OCI-LY3 (cell line): ENCODE results near the gene PLEK2.

Source experiments
- H2AFZ ChIP-seq: fragments of 200-600, 300-600 bp; shearing (Covaris generic); 2 replicates; pipeline ENCODE4 v1.6.0; 2014; ENCODE audit warnings: antibody characterized with exemption, low read depth, low read length
- H3K27ac ChIP-seq: fragments of 200-600, 300-600 bp; sonication (generic); 2 replicates; pipeline ENCODE4 v1.5.1; 2014; ENCODE audit warnings: mild to moderate bottlenecking, low read length, moderate library complexity, mixed read lengths
- H3K27me3 ChIP-seq: fragments of 200-600, 300-600 bp; sonication (generic); 2 replicates; pipeline ENCODE4 v1.6.1; 2014; ENCODE audit warnings: low read depth, low read length, mixed read lengths
- H3K36me3 ChIP-seq: fragments of 200-600, 300-600 bp; sonication (generic); replicated peaks from 2 replicates; pipeline ENCODE3; 2014; ENCODE audit warnings: low read depth, low read length, mixed read lengths
- H3K4me1 ChIP-seq: fragments of 300-600, 200-600 bp; sonication (generic); 2 replicates; pipeline ENCODE4 v1.6.1; 2014; ENCODE audit warnings: low read length, mixed read lengths
- H3K4me2 ChIP-seq: fragments of 200-600, 300-600 bp; sonication (generic); 2 replicates; pipeline ENCODE4 v1.6.1; 2014; ENCODE audit warnings: low read length, mixed read lengths
- H3K4me3 ChIP-seq: fragments of 300-600, 200-600 bp; sonication (generic); 2 replicates; pipeline ENCODE4 v1.5.1; 2014; ENCODE audit warnings: antibody characterized with exemption, mild to moderate bottlenecking, low read length, moderate library complexity
- H3K79me2 ChIP-seq: fragments of 300-600, 200-600 bp; shearing (Covaris generic); 2 replicates; pipeline ENCODE4 v1.6.1; 2014; ENCODE audit warnings: mild to moderate bottlenecking, low read length, mixed read lengths
- H3K9ac ChIP-seq: fragments of 300-600, 200-600 bp; shearing (Covaris generic); 2 replicates; pipeline ENCODE4 v1.6.0; 2014; ENCODE audit warnings: mild to moderate bottlenecking, low read length, moderate library complexity
- H3K9me3 ChIP-seq: fragments of 200-600, 300-600 bp; shearing (Covaris generic); 2 replicates; pipeline ENCODE4 v1.6.1; 2014; ENCODE audit warnings: low read length, mixed read lengths; ENCODE audit not compliant: insufficient read depth
- H4K20me1 ChIP-seq: fragments of 200-600, 300-600 bp; sonication (generic); 2 replicates; pipeline ENCODE4 v1.6.1; 2016; ENCODE audit warnings: low read length, mixed read lengths; ENCODE audit not compliant: insufficient read depth
- EZH2phosphoT487 ChIP-seq: fragments of 200-600 bp; shearing (Covaris generic); IDR thresholded peaks from 2 replicates; pipeline ENCODE4 v1.6.1; 2018; ENCODE audit warnings: antibody characterized with exemption, mixed run types, low read depth
- TF ChIP-seq, protein P1 (sequence below): fragments of 200-600, 300-600 bp; sonication (generic); IDR thresholded peaks from 2 replicates; pipeline ENCODE4 v1.5.1; 2014; ENCODE audit warnings: antibody characterized with exemption, low read length, low read depth

The PLEK2 gene

GRCh38 chr14:67385618-67386017, 26.3 kb downstream of the PLEK2 start:
- no peaks in the 10 kb centered on the region for H3K27me3 ChIP-seq
- no peak overlapping the region for H3K27ac ChIP-seq
- H3K9me3 ChIP-seq, result no peaks in the 10 kb centered on the region
- TF ChIP-seq EZH2phosphoT487, result no peak
- TF ChIP-seq, protein P1, sequence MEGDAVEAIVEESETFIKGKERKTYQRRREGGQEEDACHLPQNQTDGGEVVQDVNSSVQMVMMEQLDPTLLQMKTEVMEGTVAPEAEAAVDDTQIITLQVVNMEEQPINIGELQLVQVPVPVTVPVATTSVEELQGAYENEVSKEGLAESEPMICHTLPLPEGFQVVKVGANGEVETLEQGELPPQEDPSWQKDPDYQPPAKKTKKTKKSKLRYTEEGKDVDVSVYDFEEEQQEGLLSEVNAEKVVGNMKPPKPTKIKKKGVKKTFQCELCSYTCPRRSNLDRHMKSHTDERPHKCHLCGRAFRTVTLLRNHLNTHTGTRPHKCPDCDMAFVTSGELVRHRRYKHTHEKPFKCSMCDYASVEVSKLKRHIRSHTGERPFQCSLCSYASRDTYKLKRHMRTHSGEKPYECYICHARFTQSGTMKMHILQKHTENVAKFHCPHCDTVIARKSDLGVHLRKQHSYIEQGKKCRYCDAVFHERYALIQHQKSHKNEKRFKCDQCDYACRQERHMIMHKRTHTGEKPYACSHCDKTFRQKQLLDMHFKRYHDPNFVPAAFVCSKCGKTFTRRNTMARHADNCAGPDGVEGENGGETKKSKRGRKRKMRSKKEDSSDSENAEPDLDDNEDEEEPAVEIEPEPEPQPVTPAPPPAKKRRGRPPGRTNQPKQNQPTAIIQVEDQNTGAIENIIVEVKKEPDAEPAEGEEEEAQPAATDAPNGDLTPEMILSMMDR, result no peak
- no peak overlapping the region for H3K9ac ChIP-seq
- no peak overlapping the region for H3K4me3 ChIP-seq
- H4K20me1 ChIP-seq, result no peaks in the 10 kb centered on the region
- no peak overlapping the region for H3K4me2 ChIP-seq
- no peak overlapping the region for H2AFZ ChIP-seq
- H3K79me2 ChIP-seq, result no peaks in the 10 kb centered on the region
- H3K36me3 ChIP-seq, result peaks cover 70% of the 10 kb centered on the region
- H3K4me1 ChIP-seq, result no peaks in the 10 kb centered on the region

DNA sequence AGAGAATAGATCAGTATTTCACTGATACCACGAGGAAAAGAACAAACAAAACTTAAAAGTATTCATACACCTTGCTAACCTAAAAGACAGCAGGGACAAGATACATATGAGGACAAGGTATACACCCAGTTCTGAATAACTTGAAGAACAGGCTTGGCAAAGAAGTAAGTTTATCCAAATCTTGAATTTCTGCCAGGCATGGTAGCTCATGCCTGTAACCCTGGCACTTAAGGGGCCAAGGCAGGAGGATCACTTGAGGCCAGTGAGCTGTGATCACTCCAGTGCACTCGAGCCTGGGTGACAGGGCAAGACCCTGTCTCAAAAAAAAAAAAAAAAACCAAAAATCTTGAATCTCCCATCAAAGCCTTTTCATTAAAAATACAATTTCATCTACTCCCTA, 26.8 kb downstream of the PLEK2 start:
- H4K20me1 ChIP-seq, result no peaks in the 10 kb centered on the region
- H3K27me3 ChIP-seq, result no peaks in the 10 kb centered on the region
- peaks cover 75% of the 10 kb centered on the region for H3K36me3 ChIP-seq
- H3K79me2 ChIP-seq, result no peaks in the 10 kb centered on the region; the same call in 1 of the 2 replicates
- no peaks in the 10 kb centered on the region for H3K4me1 ChIP-seq
- H3K9me3 ChIP-seq, result no peaks in the 10 kb centered on the region
- H3K4me3 ChIP-seq, result no peak overlapping the region
- no peak overlapping the region for H3K9ac ChIP-seq
- no peak for TF ChIP-seq EZH2phosphoT487
- TF ChIP-seq, protein P1, result no peak
- no peak overlapping the region for H3K4me2 ChIP-seq
- no peak overlapping the region for H2AFZ ChIP-seq
- no peak overlapping the region for H3K27ac ChIP-seq

DNA sequence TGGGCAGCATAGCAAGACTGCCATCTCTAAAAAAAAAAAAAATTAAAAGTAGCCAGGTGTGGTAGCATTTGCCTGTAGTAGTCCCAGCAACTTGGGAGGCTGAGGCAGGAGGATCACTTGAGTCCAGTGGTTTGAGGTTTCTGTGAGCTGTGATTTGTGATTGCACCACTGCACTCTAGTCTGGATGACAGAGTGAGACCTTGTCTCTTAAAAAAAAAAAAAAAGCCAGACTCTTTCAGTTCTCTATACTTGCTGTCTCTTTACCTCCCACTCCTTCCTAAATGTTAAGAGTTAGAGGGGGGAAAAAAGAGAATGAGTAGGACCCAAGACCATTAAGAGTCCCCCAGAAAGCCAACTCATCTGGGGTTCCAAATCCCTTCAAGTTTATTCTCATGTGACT, 34.0 kb downstream of the PLEK2 start:
- H4K20me1 ChIP-seq, result peaks cover 4% of the 10 kb centered on the region; the same call in 1 of the 2 replicates
- no peak overlapping the region for H3K4me3 ChIP-seq

DNA sequence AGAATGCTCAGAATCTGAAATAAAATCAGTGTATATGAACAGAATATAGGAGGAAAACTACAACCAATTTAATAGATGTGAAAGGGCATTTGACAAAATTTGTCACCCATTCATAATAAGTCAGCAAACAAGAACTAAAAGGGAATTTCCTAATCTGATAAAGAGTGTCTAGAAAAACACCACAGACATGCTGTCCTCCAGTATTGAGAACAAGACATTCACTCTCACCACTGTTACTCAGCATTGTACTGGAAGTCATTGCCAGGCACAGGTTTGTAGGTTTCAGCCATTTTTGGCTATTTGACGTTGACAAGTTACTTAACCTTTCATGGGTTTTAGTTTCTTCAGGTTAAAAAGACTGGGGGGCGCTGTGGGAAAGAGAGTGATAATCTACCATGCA, 38.6 kb downstream of the PLEK2 start:
- no peaks in the 10 kb centered on the region for H3K9me3 ChIP-seq
- peak overlapping the region; percentile 3; the same call in 1 of the 2 replicates for H3K4me2 ChIP-seq
- peaks cover 62% of the 10 kb centered on the region for H3K36me3 ChIP-seq
- no peak for TF ChIP-seq EZH2phosphoT487
- TF ChIP-seq, protein P1, result peak; percentile 18; the same call in 1 of the 2 replicates
- no peak overlapping the region for H3K9ac ChIP-seq
- H3K4me1 ChIP-seq, result peaks cover 8% of the 10 kb centered on the region
- H3K27me3 ChIP-seq, result no peaks in the 10 kb centered on the region
- peaks cover 58% of the 10 kb centered on the region for H3K79me2 ChIP-seq
- no peak overlapping the region for H3K4me3 ChIP-seq
- peak overlapping the region; percentile 16; the same call in 1 of the 2 replicates for H3K27ac ChIP-seq
- H4K20me1 ChIP-seq, result peaks cover 4% of the 10 kb centered on the region; the same call in 1 of the 2 replicates
- H2AFZ ChIP-seq, result no peak overlapping the region

More for the DNA sequence above, 34.0 kb downstream of the PLEK2 start:
- Histone ChIP-seq H3K79me2 (peaks cover 22% of the 10 kb centered on the region), H3K27ac (no peak overlapping the region), H3K9me3 (no peaks in the 10 kb centered on the region), H3K4me2 (no peak overlapping the region), H3K9ac (no peak overlapping the region), H2AFZ (no peak overlapping the region), H3K4me1 (peaks cover 6% of the 10 kb centered on the region), H3K27me3 (no peaks in the 10 kb centered on the region), H3K36me3 (peaks cover 67% of the 10 kb centered on the region)
- TF ChIP-seq, protein P1, result no peak
- TF ChIP-seq EZH2phosphoT487, result no peak
